Adrenal gland (tissue), 12 donors: ENCODE results near the gene CHN2. TPM values are rescaled to one million over a fixed set of nuclear protein-coding genes. Genes with fewer than 3 reads are reported as not detected.

Experiments used
- DNase-seq, 7 donors: peaks; one replicate each; pipeline ENCODE4 v3.0.0-alpha.2; 2019 to 2020
- H3K27ac ChIP-seq, 5 donors: fragments of 200-600 bp; sonication (generic) in 4 of 5; 1 replicate in 3 of 5; 2 replicates in 2 of 5; pipeline versions ENCODE4 v1.5.1 to v1.8.0; 2016 to 2020; ENCODE audit warnings: mild to moderate bottlenecking in 1 of 5
- H3K27me3 ChIP-seq: fragments of 200-600 bp; 2 replicates; pipeline ENCODE4 v1.8.0; 2021
- H3K36me3 ChIP-seq, 2 donors: fragments of 200-600 bp; replicated peaks in 1 of 2; 1 replicate in 1 of 2; 2 replicates in 1 of 2; pipeline versions ENCODE4 v1.5.1 to v1.8.0; 2018 to 2022
- H3K4me1 ChIP-seq, 2 donors: fragments of 200-600 bp; replicated peaks in 1 of 2; 1 replicate in 1 of 2; 2 replicates in 1 of 2; pipeline versions ENCODE4 v1.5.1 to v1.8.0; 2018 to 2021
- H3K4me3 ChIP-seq, 4 donors: fragments of 200-600 bp; sonication (generic) in 3 of 4; one replicate each; pipeline ENCODE4 v1.5.1; 2016 to 2018
- H3K9me3 ChIP-seq, 3 donors: fragments of 200-600 bp; sonication (generic) in 1 of 3; replicated peaks in 1 of 3; 1 replicate in 2 of 3; 2 replicates in 1 of 3; pipeline versions ENCODE4 v1.5.1 to v1.8.0; 2016 to 2021
- CTCF ChIP-seq, 6 experiments: fragments of 450-650 bp in 4 of 6; fragments of 200-600 bp in 2 of 6; sonication (generic) in 1 of 6; IDR thresholded peaks; 1 replicate in 5 of 6; 2 replicates in 1 of 6; pipeline versions ENCODE4 v1.5.1 to v1.8.0; 2016 to 2021; ENCODE audit warnings: antibody characterized with exemption in 6 of 6, mild to moderate bottlenecking in 2 of 6, moderate library complexity in 1 of 6
- POLR2A ChIP-seq, 2 donors: fragments of 450-650 bp; IDR thresholded peaks; one replicate each; pipeline ENCODE4 v1.6.1; 2017; ENCODE audit warnings: antibody characterized with exemption in 2 of 2, mild to moderate bottlenecking in 2 of 2, moderate library complexity in 1 of 2
- WGBS, 4 donors: extraction: QIAGEN DNeasy Blood & Tissue Kit in 2 of 4; methylation state at CpG; one replicate each; pipeline versions ENCODE4 v1.1.5 to v1.1.7; 2013 to 2017; 5-methylcytosine and 5-hydroxymethylcytosine counted together
- intact Hi-C, 2 donors: fragments of 100-400 bp; cut with DNase I; formaldehyde crosslinking; loops; one replicate each; pipeline versions ENCODE4 v1.14.1 to v1.15.0; 2022 to 2023
- polyA plus RNA-seq, 3 donors: library from polyadenylated mRNA; stranded (reverse); fragments of 200-250 nt in 2 of 3; fragments of 350-450 nt in 1 of 3; fragmentation: Illumina TruSeq in 1 of 3; extraction: RNeasy Lipid Tissue Mini Kit (QIAGEN cat#74804) in 1 of 3; gene quantifications; one replicate each; pipeline ENCODE4 v1.2.3, GENCODE V29; 2013 to 2014
- total RNA-seq, 9 donors: library from RNA; depleted of rRNA in 4 of 9; stranded (reverse); fragments of >200 nt in 4 of 9; fragments of 120-200 nt in 1 of 9; fragmentation: NEBNext Ultra II Directional in 1 of 9; extraction: Animal tissue kit (Norgen Biotek cat#: 25700) in 1 of 9; gene quantifications; one replicate each; pipeline versions ENCODE4 v1.1.0 to v1.2.4, GENCODE V29; 2013 to 2023
- donor health status: healthy with polysubstance abuse.
- donor health status: Bipolar disorder and iron deficiency.
- donor health status: DM: yes; HTN: yes; CAD: no.
- donor health status: DM: no; HTN: no; CAD: no.
- donor health status: DM: no; HTN: no; CAD: no.
- donor health status: DM: yes; HTN: yes; CAD: no.

Gene CHN2
- total and polyA plus RNA-seq, 12 donors: 2.7 to 35.4 (median 11.5) TPM

DNA sequence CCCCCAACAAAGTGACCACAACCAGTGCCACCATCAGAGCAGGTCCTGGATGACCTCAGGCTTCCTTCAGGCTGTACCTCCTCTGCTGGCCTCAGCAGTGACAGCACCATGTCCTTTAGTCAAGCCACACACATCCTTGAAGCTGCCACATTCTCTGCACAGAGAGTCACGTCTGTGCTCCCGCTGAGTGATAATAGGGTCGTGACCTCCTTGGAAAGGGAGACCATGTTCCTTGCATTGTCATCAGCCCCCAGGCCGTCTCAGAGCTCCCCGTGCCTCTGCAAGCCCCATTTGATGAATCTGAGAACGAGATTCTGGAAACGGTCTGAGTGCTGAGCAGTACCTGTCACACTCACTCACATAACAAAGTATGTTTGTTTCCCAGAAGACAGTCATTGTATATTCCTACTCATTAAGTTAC is 262.6 kb downstream of the CHN2 start:
- Histone ChIP-seq H3K27ac (no peak overlapping the region), H3K4me1 (no peaks in the 10 kb centered on the region), H3K36me3 (no peaks in the 10 kb centered on the region), H3K9me3 (no peaks in the 10 kb centered on the region), H3K27me3 (no peaks in the 10 kb centered on the region), H3K4me3 (no peak overlapping the region)
- TF ChIP-seq CTCF (IDR thresholded peaks at IDR 0.05): no peak
- no peak for TF ChIP-seq POLR2A (IDR thresholded peaks at IDR 0.05)
- no peak for DNase-seq
- intact Hi-C loops: no loop called here
- 58 to 82% (median 69%) methylated on average over 7 of the region's 7 CpGs for WGBS, 4 donors

GRCh38 chr7:29457565-29458011 is 263.0 kb downstream of the CHN2 start:
- 57 to 68% (median 65%) methylated on average over 7 of the region's 7 CpGs for WGBS, 4 donors
- Histone ChIP-seq H3K27me3 (no peaks in the 10 kb centered on the region), H3K9me3 (no peaks in the 10 kb centered on the region), H3K36me3 (no peaks in the 10 kb centered on the region), H3K4me3 (no peak overlapping the region), H3K27ac (no peak overlapping the region), H3K4me1 (no peaks in the 10 kb centered on the region)
- no peak for TF ChIP-seq CTCF (IDR thresholded peaks at IDR 0.05)
- no peak for TF ChIP-seq POLR2A (IDR thresholded peaks at IDR 0.05)
- intact Hi-C loops: no loop called here
- DNase-seq: no peak

GRCh38 chr7:29458933-29459332 is 264.4 kb downstream of the CHN2 start:
- intact Hi-C loops: no loop called here
- DNase-seq: no peak
- H3K36me3 ChIP-seq: no peaks in the 10 kb centered on the region
- no peaks in the 10 kb centered on the region for H3K9me3 ChIP-seq
- no peak overlapping the region for H3K27ac ChIP-seq
- H3K4me3 ChIP-seq: no peak overlapping the region
- TF ChIP-seq CTCF (IDR thresholded peaks at IDR 0.05): no peak
- no peak for TF ChIP-seq POLR2A (IDR thresholded peaks at IDR 0.05)
- WGBS, 4 donors: 77 to 86% (median 84%) methylated on average over 7 of the region's 7 CpGs
- no peaks in the 10 kb centered on the region for H3K4me1 ChIP-seq
- H3K27me3 ChIP-seq: no peaks in the 10 kb centered on the region

GRCh38 chr7:29459589-29459988 is 265.0 kb downstream of the CHN2 start:
- no peak overlapping the region for H3K4me3 ChIP-seq
- H3K27me3 ChIP-seq: no peaks in the 10 kb centered on the region
- TF ChIP-seq CTCF (IDR thresholded peaks at IDR 0.05) (no peak), POLR2A (IDR thresholded peaks at IDR 0.05) (no peak)
- intact Hi-C loops: no loop called here
- no peaks in the 10 kb centered on the region for H3K4me1 ChIP-seq
- H3K27ac ChIP-seq: no peak overlapping the region
- no peaks in the 10 kb centered on the region for H3K36me3 ChIP-seq
- H3K9me3 ChIP-seq: no peaks in the 10 kb centered on the region
- 83 to 94% (median 91%) methylated on average over 8 of the region's 8 CpGs for WGBS, 4 donors
- DNase-seq: no peak
